ENCODE results near the gene ALK.

GRCh38 chr2:29762239-29762638, 159.1 kb downstream of the ALK start:
- TF ChIP-seq POLR2AphosphoS5 (IDR thresholded peaks at IDR 0.05): no peak
- TF ChIP-seq POLR2A (IDR thresholded peaks at IDR 0.05): no peak
- no peak for TF ChIP-seq CTCF (IDR thresholded peaks at IDR 0.05)
